ENCODE measurements around the gene ZNF837.

ZNF837 gene

DNA sequence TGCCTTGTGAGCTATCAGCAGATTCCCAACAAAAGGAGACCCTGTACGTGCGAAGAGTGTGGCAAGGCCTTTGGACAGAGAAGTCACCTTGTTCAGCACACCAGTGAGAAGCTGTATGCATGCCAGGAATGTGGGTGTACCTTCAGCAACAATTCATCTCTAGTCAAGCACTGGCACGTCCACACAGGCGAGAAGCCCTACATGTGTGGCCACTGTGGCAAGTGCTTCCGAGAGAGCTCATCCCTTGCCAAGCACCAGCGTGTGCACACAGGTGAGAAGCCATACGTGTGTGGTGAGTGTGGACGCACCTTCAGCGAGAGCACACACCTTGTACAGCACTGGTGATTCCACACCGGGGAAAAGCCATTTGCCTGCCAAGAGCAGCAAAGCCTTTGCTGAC, 61.6 kb downstream of the ZNF837 start:
- TF ChIP-seq RAD21 (IDR thresholded peaks at IDR 0.05; ENCODE audit: low read depth) (no peak), FOXM1 (IDR thresholded peaks at IDR 0.05; ENCODE audit: borderline replicate concordance, low read depth) (no peak), ZBTB7A (IDR thresholded peaks at IDR 0.05; ENCODE audit: low read depth) (no peak), CEBPB (IDR thresholded peaks at IDR 0.05) (no peak), TAF1 (IDR thresholded peaks at IDR 0.05; ENCODE audit: low read depth) (no peak), EP300 (IDR thresholded peaks at IDR 0.05; ENCODE audit: borderline replicate concordance) (no peak), TEAD4 (IDR thresholded peaks at IDR 0.05) (no peak), TCF12 (IDR thresholded peaks at IDR 0.05; ENCODE audit: low read depth) (no peak), NFIC (IDR thresholded peaks at IDR 0.05) (no peak), EGR1 (IDR thresholded peaks at IDR 0.05) (no peak), CREB1 (IDR thresholded peaks at IDR 0.05; ENCODE audit: low read depth) (no peak), YY1 (IDR thresholded peaks at IDR 0.05; ENCODE audit: low read depth) (no peak)
- TF ChIP-seq, protein P1, sequence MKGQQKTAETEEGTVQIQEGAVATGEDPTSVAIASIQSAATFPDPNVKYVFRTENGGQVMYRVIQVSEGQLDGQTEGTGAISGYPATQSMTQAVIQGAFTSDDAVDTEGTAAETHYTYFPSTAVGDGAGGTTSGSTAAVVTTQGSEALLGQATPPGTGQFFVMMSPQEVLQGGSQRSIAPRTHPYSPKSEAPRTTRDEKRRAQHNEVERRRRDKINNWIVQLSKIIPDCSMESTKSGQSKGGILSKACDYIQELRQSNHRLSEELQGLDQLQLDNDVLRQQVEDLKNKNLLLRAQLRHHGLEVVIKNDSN (IDR thresholded peaks at IDR 0.05) = no peak
- TF ChIP-seq, protein P2, sequence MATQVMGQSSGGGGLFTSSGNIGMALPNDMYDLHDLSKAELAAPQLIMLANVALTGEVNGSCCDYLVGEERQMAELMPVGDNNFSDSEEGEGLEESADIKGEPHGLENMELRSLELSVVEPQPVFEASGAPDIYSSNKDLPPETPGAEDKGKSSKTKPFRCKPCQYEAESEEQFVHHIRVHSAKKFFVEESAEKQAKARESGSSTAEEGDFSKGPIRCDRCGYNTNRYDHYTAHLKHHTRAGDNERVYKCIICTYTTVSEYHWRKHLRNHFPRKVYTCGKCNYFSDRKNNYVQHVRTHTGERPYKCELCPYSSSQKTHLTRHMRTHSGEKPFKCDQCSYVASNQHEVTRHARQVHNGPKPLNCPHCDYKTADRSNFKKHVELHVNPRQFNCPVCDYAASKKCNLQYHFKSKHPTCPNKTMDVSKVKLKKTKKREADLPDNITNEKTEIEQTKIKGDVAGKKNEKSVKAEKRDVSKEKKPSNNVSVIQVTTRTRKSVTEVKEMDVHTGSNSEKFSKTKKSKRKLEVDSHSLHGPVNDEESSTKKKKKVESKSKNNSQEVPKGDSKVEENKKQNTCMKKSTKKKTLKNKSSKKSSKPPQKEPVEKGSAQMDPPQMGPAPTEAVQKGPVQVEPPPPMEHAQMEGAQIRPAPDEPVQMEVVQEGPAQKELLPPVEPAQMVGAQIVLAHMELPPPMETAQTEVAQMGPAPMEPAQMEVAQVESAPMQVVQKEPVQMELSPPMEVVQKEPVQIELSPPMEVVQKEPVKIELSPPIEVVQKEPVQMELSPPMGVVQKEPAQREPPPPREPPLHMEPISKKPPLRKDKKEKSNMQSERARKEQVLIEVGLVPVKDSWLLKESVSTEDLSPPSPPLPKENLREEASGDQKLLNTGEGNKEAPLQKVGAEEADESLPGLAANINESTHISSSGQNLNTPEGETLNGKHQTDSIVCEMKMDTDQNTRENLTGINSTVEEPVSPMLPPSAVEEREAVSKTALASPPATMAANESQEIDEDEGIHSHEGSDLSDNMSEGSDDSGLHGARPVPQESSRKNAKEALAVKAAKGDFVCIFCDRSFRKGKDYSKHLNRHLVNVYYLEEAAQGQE (IDR thresholded peaks at IDR 0.05; ENCODE audit: low read depth) = no peak
- TF ChIP-seq, protein P3, sequence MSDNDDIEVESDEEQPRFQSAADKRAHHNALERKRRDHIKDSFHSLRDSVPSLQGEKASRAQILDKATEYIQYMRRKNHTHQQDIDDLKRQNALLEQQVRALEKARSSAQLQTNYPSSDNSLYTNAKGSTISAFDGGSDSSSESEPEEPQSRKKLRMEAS (IDR thresholded peaks at IDR 0.05) = no peak

DNA sequence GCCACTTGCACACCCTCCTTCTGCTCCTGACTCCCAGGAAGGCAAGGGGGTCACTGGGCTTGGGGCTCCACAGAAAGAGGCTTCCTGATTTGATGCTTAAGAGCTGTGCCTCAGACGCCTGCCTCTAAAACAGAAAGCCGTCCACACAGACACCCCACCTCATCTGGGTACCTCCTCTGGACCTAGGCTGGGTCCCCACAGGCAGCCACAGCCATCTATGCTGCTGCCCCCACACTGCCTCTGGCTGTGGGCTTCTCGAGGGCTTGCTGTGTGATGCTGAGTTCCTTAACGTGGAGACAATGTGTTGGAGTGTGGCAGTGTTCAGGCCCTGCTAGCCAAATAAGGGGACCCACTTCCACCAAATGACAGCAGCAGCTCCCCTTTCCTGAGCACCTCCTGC, 62.5 kb downstream of the ZNF837 start:
- TF ChIP-seq TCF12 (IDR thresholded peaks at IDR 0.05; ENCODE audit: low read depth) (no peak), RAD21 (IDR thresholded peaks at IDR 0.05; ENCODE audit: low read depth) (no peak), EGR1 (IDR thresholded peaks at IDR 0.05) (no peak), CREB1 (IDR thresholded peaks at IDR 0.05; ENCODE audit: low read depth) (no peak), FOXM1 (IDR thresholded peaks at IDR 0.05; ENCODE audit: borderline replicate concordance, low read depth) (no peak), TEAD4 (IDR thresholded peaks at IDR 0.05) (no peak), CEBPB (IDR thresholded peaks at IDR 0.05) (no peak), TAF1 (IDR thresholded peaks at IDR 0.05; ENCODE audit: low read depth) (no peak), YY1 (IDR thresholded peaks at IDR 0.05; ENCODE audit: low read depth) (no peak)
- TF ChIP-seq, protein P1 (IDR thresholded peaks at IDR 0.05) = no peak
- TF ChIP-seq, protein P2 (IDR thresholded peaks at IDR 0.05; ENCODE audit: low read depth) = no peak
- TF ChIP-seq, protein P3 (IDR thresholded peaks at IDR 0.05) = no peak

Data from Ishikawa (cell line).